Loucy (cell line): ENCODE results near the gene ENTHD1.
"Not testable (repeated sequence)": the region's sequence is repeated elsewhere in the genome, so short reads cannot be mapped to it uniquely, and the experiment has no call there.

Source experiments
- H2AFZ ChIP-seq: fragments of 200-600 bp; sonication (generic); 2 replicates; pipeline ENCODE4 v1.6.0; 2016; ENCODE audit warnings: antibody characterized with exemption, mild to moderate bottlenecking, low read length, moderate library complexity
- H3F3A ChIP-seq: fragments of 200-600 bp; 2 replicates; pipeline ENCODE4 v1.6.0; 2016; ENCODE audit warnings: antibody characterized with exemption, low read depth, mild to moderate bottlenecking
- H3K27me3 ChIP-seq: fragments of 200-600 bp; sonication (generic); 2 replicates; pipeline ENCODE4 v1.6.1; 2014; ENCODE audit warnings: low read length, mild to moderate bottlenecking; ENCODE audit not compliant: insufficient read depth, poor library complexity, severe bottlenecking
- H3K36me3 ChIP-seq: fragments of 200-600 bp; sonication (generic); 2 replicates; pipeline ENCODE4 v1.6.1; 2016; ENCODE audit warnings: low read length; ENCODE audit not compliant: insufficient read depth
- H3K4me1 ChIP-seq: fragments of 200-600 bp; sonication (generic); 2 replicates; pipeline ENCODE4 v1.5.1; 2014; ENCODE audit warnings: low read length, mild to moderate bottlenecking; ENCODE audit not compliant: insufficient read depth, poor library complexity, severe bottlenecking
- H3K4me2 ChIP-seq: fragments of 200-600 bp; sonication (generic); 2 replicates; pipeline ENCODE4 v1.6.0; 2014; ENCODE audit warnings: antibody characterized with exemption, low read length, low read depth, mild to moderate bottlenecking; ENCODE audit not compliant: poor library complexity, severe bottlenecking
- H3K4me3 ChIP-seq: fragments of 200-600 bp; sonication (generic); 2 replicates; pipeline ENCODE4 v1.5.1; 2014; ENCODE audit warnings: low read length, mild to moderate bottlenecking, mixed read lengths; ENCODE audit not compliant: poor library complexity, severe bottlenecking
- H3K79me2 ChIP-seq: fragments of 200-600 bp; sonication (generic); 2 replicates; pipeline ENCODE4 v1.6.1; 2014; ENCODE audit warnings: low read length; ENCODE audit not compliant: insufficient read depth
- H3K9ac ChIP-seq: fragments of 200-600 bp; sonication (generic); 2 replicates; pipeline ENCODE4 v1.6.0; 2014; ENCODE audit warnings: mild to moderate bottlenecking, low read depth, low read length, moderate library complexity; ENCODE audit not compliant: poor library complexity, severe bottlenecking
- H3K9me2 ChIP-seq: fragments of 200-600 bp; sonication (generic); replicated peaks from 2 replicates; pipeline ENCODE4 v1.6.1; 2016; ENCODE audit warnings: low read depth, low read length, mixed read lengths
- H3K9me3 ChIP-seq: fragments of 200-600 bp; sonication (generic); 2 replicates; pipeline ENCODE4 v1.6.1; 2014; ENCODE audit warnings: mild to moderate bottlenecking, antibody characterized with exemption, low read length, low read depth; ENCODE audit not compliant: insufficient read depth
- H4K20me1 ChIP-seq: fragments of 200-600 bp; sonication (generic); 2 replicates; pipeline ENCODE4 v1.6.0; 2014; ENCODE audit warnings: antibody characterized with exemption, low read length, mild to moderate bottlenecking; ENCODE audit not compliant: insufficient read depth, poor library complexity, severe bottlenecking
- EZH2phosphoT487 ChIP-seq: fragments of 200-600 bp; IDR thresholded peaks from 2 replicates; pipeline ENCODE4 v1.6.1; 2018; ENCODE audit warnings: antibody characterized with exemption, mild to moderate bottlenecking, moderate library complexity, borderline replicate concordance
- TF ChIP-seq, protein P1 (sequence below): fragments of 200-600 bp; sonication (generic); conservative IDR thresholded peaks from 2 replicates; pipeline ENCODE4 v1.5.1; 2014; ENCODE audit warnings: mild to moderate bottlenecking, antibody characterized with exemption, low read length

ENTHD1 gene

DNA sequence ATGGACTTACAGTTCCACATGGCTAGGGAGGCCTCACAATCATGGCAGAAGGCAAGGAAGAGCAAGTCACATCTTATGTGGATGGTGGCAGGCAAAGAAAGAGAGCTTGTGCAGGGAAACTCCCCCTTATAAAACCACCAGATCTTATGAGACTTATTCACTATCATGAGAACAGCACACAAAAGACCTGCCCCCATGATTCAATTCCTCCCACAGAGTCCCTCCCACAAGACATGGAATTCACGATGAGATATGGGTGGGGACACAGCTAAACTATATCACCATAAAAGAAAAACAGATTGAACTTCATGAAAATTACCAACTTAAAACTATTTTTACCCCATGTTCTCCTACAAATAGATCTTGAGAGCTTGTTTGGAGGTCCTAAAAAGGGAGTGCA, 19.6 kb downstream of the ENTHD1 start:
- H3K79me2 ChIP-seq = no peaks in the 10 kb centered on the region

DNA sequence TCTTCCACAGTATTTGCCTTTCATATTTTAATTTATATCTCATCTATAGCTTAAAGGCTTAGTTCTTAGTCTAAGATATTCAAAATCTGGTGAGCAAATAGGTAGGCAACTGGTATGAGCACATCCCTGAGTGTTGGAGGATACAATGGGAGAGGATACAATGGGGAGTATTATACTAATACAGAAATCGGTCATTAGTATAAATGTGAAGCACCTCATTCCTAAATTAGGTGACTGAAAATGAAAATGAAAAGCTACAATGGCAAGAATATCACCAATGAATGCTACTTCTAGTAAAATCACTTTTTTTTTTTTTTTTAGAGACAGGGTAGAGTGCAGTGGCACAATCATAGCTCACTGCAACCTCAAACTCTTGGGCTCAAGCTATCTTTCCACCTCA, 21.0 kb downstream of the ENTHD1 start:
- Histone ChIP-seq H3K4me2 (no peak overlapping the region), H3K9ac (no peak overlapping the region), H3K4me3 (no peak overlapping the region), H3K9me2 (no peaks in the 10 kb centered on the region), H3K9me3 (no peaks in the 10 kb centered on the region), H3K36me3 (no peaks in the 10 kb centered on the region), H3F3A (peaks cover 4% of the 10 kb centered on the region; the same call in 1 of the 2 replicates), H2AFZ (no peak overlapping the region), H3K27me3 (no peaks in the 10 kb centered on the region), H3K4me1 (peaks cover 14% of the 10 kb centered on the region), H3K79me2 (no peaks in the 10 kb centered on the region), H4K20me1 (no peaks in the 10 kb centered on the region)
- TF ChIP-seq EZH2phosphoT487 = no peak
- TF ChIP-seq, protein P1, sequence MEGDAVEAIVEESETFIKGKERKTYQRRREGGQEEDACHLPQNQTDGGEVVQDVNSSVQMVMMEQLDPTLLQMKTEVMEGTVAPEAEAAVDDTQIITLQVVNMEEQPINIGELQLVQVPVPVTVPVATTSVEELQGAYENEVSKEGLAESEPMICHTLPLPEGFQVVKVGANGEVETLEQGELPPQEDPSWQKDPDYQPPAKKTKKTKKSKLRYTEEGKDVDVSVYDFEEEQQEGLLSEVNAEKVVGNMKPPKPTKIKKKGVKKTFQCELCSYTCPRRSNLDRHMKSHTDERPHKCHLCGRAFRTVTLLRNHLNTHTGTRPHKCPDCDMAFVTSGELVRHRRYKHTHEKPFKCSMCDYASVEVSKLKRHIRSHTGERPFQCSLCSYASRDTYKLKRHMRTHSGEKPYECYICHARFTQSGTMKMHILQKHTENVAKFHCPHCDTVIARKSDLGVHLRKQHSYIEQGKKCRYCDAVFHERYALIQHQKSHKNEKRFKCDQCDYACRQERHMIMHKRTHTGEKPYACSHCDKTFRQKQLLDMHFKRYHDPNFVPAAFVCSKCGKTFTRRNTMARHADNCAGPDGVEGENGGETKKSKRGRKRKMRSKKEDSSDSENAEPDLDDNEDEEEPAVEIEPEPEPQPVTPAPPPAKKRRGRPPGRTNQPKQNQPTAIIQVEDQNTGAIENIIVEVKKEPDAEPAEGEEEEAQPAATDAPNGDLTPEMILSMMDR = no peak

More for the DNA sequence above, 19.6 kb downstream of the ENTHD1 start:
- Histone ChIP-seq H3K9ac (no peak overlapping the region), H3K36me3 (no peaks in the 10 kb centered on the region), H3F3A (no peaks in the 10 kb centered on the region), H3K9me3 (no peaks in the 10 kb centered on the region), H3K27me3 (no peaks in the 10 kb centered on the region), H2AFZ (no peak overlapping the region), H3K4me3 (no peak overlapping the region), H4K20me1 (no peaks in the 10 kb centered on the region), H3K4me1 (peaks cover under 1% of the 10 kb centered on the region), H3K4me2 (no peak overlapping the region), H3K9me2 (no peaks in the 10 kb centered on the region)
- TF ChIP-seq, protein P1 = no peak
- TF ChIP-seq EZH2phosphoT487 = no peak

DNA sequence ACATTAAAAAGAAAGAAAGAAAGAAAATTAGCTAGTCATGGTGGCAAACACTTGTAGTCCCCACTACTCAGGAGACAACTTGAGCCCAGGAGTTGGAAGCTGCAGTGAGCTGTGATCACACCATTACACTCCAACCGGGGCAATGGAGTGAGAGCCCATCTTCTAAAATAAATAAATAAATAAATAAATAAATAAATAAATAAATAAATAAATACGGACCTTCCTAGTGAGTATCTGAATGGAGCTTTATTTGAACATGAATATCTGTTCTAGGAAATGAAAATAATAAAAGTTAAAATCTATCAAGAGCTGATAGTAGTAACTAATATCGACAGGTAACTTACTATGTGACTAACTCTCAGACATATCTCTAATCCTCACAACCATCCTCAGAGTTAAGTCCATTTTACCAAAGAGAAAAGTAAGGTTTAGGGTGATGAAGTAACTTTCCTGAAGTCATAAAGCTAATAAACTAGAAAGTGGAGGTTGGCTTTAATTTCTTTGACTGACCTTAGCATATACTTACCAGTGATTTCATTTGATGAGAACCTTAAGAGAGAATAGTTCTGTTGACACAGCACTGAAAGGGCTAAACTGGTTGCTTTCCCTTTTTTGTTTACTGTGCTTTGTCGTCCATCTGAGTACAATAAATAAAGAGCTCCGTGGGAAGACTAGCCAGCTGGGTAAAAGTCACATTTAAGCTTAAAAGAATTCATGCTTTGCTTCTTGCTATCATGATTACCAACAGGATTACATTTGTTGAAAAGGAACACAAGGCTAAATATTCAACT, 22.4 kb downstream of the ENTHD1 start:
- Histone ChIP-seq H3K36me3 (no peaks in the 10 kb centered on the region), H3K79me2 (no peaks in the 10 kb centered on the region), H3F3A (peaks cover 4% of the 10 kb centered on the region; the same call in 1 of the 2 replicates), H3K9me2 (no peaks in the 10 kb centered on the region), H3K27me3 (no peaks in the 10 kb centered on the region), H3K4me3 (no peak overlapping the region), H3K4me1 (peaks cover 18% of the 10 kb centered on the region), H3K9ac (no peak overlapping the region), H3K4me2 (no peak overlapping the region), H3K9me3 (no peaks in the 10 kb centered on the region), H4K20me1 (no peaks in the 10 kb centered on the region), H2AFZ (no peak overlapping the region)
- TF ChIP-seq EZH2phosphoT487 = no peak
- TF ChIP-seq, protein P1 = no peak

DNA sequence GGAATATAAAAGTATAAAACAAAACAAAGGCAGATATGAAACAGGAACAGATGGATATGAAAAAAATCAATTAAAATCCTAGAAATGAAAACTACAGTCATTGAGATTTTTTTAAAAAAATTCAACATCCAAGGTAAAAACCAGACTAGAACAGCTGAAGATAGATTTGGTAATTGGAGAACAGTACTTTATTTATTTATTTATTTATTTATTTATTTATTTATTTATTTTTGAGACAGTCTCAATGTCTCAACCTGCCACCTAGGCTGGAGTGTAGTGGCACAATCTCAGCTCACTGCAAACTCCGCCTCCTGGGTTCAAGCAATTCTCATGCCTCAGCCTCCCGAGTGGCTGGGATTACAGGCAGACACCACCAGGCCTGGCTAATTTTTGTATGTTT, 23.8 kb downstream of the ENTHD1 start:
- H3K9ac ChIP-seq, H3K9me3 ChIP-seq, H3F3A ChIP-seq, H3K27me3 ChIP-seq, H3K4me2 ChIP-seq, H2AFZ ChIP-seq, H3K9me2 ChIP-seq, H4K20me1 ChIP-seq, H3K36me3 ChIP-seq, H3K79me2 ChIP-seq, H3K4me3 ChIP-seq: not testable (repeated sequence)
- peaks cover 18% of the 10 kb centered on the region for H3K4me1 ChIP-seq
